Measurements from ENCODE around the gene RNASET2.

Gene RNASET2

GRCh38 chr6:166956444-166957086 is at the start of gene RNASET2:
Gene RNASET2 (minus strand): TSS chr6:166956550. CDS start chr6:166956182, 368 bp downstream.
- peak; percentile 98 to 99 (median 98) for DNase-seq

- no peak for DNase-seq
Measured at GRCh38 chr6:167005350-167006159, 49.2 kb upstream of the RNASET2 start.

- no peak for DNase-seq
Measured at GRCh38 chr6:167000759-167001158, 44.4 kb upstream of the RNASET2 start.

GRCh38 chr6:166999884-167000253 is 43.5 kb upstream of the RNASET2 start:
- no peak for DNase-seq

GRCh38 chr6:166999145-166999883 is 43.0 kb upstream of the RNASET2 start, which contains the start of gene CEP43:
Gene CEP43 (plus strand): TSS chr6:166999397. CDS start chr6:166999413, 16 bp downstream.
- peak; percentile 84 to 88 (median 87) for DNase-seq

- peak in 3 of 4 experiments; percentile 7 to 43 (median 12) for DNase-seq
Measured at GRCh38 chr6:166998256-166999144, 42.1 kb upstream of the RNASET2 start.

GRCh38 chr6:166997768-166998255 is 41.5 kb upstream of the RNASET2 start:
- peak; percentile 4 to 8 (median 6) for DNase-seq

- no peak for DNase-seq
Measured at GRCh38 chr6:166997348-166997747, 41.0 kb upstream of the RNASET2 start.

- no peak for DNase-seq
Measured at GRCh38 chr6:166996406-166996805, 40.1 kb upstream of the RNASET2 start.

- peak in 3 of 4 experiments; percentile 7 to 24 (median 19) for DNase-seq
Measured at GRCh38 chr6:166989427-166990032, 33.2 kb upstream of the RNASET2 start.

- DNase-seq, result no peak
Measured at GRCh38 chr6:166988674-166989201, 32.4 kb upstream of the RNASET2 start.

GRCh38 chr6:166987930-166988329 is 31.6 kb upstream of the RNASET2 start:
- no peak for DNase-seq

GRCh38 chr6:166987448-166987847 is 31.1 kb upstream of the RNASET2 start:
- DNase-seq, result no peak

- no peak for DNase-seq
Measured at GRCh38 chr6:166980738-166981137, 24.4 kb upstream of the RNASET2 start.

- DNase-seq, result no peak
Measured at GRCh38 chr6:166977621-166978525, 21.5 kb upstream of the RNASET2 start.

GRCh38 chr6:166976636-166977035 is 20.3 kb upstream of the RNASET2 start:
- no peak for DNase-seq

- no peak for DNase-seq
Measured at GRCh38 chr6:166972101-166972500, 15.8 kb upstream of the RNASET2 start.

- DNase-seq, result no peak
Measured at GRCh38 chr6:166971271-166971670, 14.9 kb upstream of the RNASET2 start.

- no peak for DNase-seq
Measured at GRCh38 chr6:166970776-166971175, 14.4 kb upstream of the RNASET2 start.

GRCh38 chr6:166970091-166970490 is 13.7 kb upstream of the RNASET2 start:
- DNase-seq, result no peak
